Ishikawa (cell line): ENCODE results near the gene PALLD.

ENCODE experiments used
- CREB1 ChIP-seq: IDR thresholded peaks from 2 replicates; pipeline ENCODE4 v1.6.1; 2012; ENCODE audit warnings: low read depth
- EGR1 ChIP-seq: IDR thresholded peaks from 2 replicates; pipeline ENCODE4 v1.6.1; 2012
- EP300 ChIP-seq: IDR thresholded peaks from 2 replicates; pipeline ENCODE4 v1.6.1; 2012; ENCODE audit warnings: borderline replicate concordance
- RAD21 ChIP-seq: IDR thresholded peaks from 2 replicates; pipeline ENCODE4 v1.6.1; 2012; ENCODE audit warnings: low read depth
- TAF1 ChIP-seq: IDR thresholded peaks from 2 replicates; pipeline ENCODE4 v1.6.1; 2012; ENCODE audit warnings: low read depth, mild to moderate bottlenecking

DNA sequence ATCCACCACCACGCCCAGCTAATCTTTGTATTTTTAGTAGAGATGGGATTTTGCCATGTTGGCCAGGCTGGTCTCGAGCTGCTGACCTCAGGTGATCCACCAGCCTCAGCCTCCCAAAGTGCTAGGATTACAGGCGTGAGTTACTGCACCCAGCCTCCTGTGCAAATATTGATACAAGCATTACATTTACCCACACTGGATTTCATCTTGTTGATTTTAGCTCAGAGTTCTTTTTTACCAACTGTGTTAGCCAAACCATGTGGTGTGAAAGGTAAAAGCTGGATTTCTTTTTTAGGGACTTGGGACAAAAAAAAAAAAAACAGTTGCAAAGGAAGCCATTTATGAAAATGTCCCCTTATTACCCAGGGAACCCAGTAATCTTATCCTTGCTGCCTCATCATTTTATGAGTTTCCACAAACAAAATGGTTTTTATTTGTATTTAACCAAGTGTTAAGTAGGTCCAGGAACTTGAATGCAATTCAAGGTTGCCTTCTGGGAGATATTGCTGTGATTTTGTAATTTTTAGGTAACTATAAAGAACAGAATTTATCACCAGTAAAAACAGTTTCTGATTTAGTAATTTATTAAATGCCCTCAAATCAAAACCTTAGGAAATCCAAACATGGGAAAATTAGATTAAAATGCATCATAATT is 202.5 kb downstream of the PALLD start:
- TF ChIP-seq RAD21: no peak
- no peak for TF ChIP-seq CREB1
- no peak for TF ChIP-seq TAF1
- TF ChIP-seq EGR1: no peak
- TF ChIP-seq EP300: no peak
